SK-N-MC (cell line): ENCODE data around the gene GSTA5.
"Not testable (repeated sequence)": the region's sequence is repeated elsewhere in the genome, so short reads cannot be mapped to it uniquely, and the experiment has no call there.

Experiments used
- EZH2 ChIP-seq: fragments of 200-600 bp; sonication (generic); IDR thresholded peaks from one replicate; pipeline ENCODE4 v1.6.1; 2017; ENCODE audit warnings: antibody characterized with exemption
- FOXP2 ChIP-seq: optimal IDR thresholded peaks from 2 replicates; pipeline ENCODE3; 2011; ENCODE audit warnings: mild to moderate bottlenecking, moderate library complexity; ENCODE audit not compliant: insufficient read depth; ENCODE audit errors: extremely low read length, control extremely low read depth

DNA sequence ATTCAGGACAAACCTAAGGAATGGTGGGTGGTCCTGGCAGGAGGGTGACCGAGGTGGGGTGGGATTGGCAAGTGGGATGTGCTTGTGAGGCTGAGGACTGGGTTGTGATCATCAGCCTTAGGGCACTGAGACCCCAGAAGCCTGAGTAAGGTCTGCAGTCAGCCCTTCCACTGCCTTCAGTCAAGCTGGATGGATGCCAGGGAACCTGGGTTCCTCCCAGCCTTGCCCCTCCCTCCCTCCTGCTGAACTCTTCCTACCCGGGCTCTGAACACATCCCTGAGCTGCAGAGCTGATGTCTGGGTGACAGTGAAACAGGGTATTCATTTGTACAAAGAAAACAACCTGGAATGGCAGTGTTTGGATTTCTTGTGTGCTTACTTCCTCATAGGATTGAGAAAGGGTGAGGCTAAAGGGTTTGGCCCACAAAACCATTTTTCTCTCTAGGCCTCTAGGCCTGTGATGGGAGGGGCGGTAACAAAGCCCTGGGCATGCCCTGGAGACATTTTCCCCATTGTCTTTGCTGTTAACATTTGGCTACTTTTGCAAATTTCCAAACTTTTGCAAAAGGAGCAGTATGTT is 57.8 kb downstream of the GSTA5 start:
- TF ChIP-seq FOXP2, EZH2: not testable (repeated sequence)
